CD4-positive, alpha-beta T cell treated with Interleukin-21 for 1 hour (primary cell): ENCODE measurements around the gene RPEL1.

Experiments used
- DNase-seq: peaks from one replicate; pipeline ENCODE4 v3.0.0-alpha.2; 2020

RPEL1 gene

GRCh38 chr10:103281753-103282152 is 36.1 kb downstream of the RPEL1 start:
- DNase-seq: no peak

DNA sequence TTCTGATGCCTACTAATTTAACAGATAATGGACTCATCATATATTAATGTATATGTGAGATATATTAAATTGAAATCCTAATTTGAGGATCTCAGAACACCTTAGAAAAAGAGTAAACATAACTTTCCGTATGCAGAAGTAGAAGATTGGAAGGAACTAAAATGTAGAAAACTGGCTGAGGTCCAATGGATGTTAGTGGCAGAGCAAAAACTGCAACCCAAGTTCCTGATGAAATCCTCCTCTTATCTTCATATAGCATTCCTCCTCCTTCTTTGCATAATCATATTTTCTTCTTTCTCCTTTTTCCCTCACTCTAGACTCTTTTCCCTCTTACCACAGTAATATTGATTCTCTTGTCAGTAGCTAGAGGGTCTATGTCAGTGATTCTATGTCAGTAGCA is 37.3 kb downstream of the RPEL1 start:
- no peak for DNase-seq

DNA sequence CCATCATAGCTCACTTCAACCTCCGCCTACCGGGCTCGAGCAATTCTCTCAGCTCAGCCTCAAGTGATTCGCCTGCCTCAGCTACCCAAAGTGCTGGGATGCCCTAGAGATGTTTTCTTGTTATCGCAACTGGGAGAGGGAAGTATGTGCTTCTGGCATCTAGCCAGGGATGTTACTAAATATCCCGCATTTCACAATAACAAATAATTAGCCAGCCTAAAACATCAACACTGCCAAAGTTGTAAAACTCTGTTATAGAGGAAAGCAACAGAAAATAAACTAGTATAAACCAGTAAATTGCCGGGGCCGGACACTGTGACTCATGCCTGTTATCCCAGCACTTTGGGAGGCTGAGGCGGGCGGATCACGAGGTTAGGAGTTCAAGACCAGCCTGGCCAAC is 38.5 kb downstream of the RPEL1 start:
- DNase-seq: peak; percentile 8

DNA sequence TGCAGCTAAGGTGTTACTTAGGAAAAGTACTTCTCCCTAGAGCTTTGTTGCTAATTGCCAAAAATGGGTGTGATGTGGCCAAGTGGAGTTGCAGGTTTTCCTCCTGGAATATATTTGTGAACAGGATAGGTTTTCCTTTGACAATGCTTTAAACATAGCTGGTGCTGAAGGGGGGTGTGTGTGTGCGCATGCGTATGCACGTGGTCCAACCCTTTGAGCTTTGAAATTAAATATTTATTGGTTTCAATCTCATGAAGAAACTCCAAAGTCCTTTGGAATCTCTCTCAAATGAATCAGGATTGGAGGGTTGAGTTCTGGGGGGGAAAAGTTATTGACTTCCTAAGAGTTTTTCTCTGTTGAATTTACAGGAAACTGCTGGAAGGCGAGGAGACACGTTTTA is 42.3 kb downstream of the RPEL1 start:
- DNase-seq: no peak

DNA sequence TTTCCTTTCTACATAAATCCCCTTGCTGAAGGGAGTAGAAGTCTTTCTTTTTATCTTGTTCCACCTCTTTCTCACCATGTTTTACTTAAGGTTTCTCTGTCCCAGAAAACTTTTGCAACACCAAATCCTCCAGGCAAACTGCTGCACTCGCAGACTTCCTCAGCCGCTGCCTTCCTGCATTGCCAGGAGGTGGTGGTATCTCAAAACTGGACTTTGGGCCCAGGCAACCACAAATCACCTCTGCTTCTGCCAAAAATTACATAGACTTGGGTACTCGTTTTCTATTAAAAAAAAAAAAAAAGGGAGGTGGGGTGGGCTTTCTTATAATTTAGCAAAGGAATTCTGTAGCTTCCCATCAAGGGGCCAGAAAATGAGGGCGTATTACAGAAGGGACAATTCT is 45.9 kb downstream of the RPEL1 start:
- DNase-seq: no peak

GRCh38 chr10:103295374-103296015 is 49.8 kb downstream of the RPEL1 start:
- no peak for DNase-seq
